Measurements from ENCODE around the gene F11R. TPM values are rescaled to one million over a fixed set of nuclear protein-coding genes. Genes with fewer than 3 reads are reported as not detected.

F11R gene
- total RNA-seq, 4 donors from 2014 or later: 3.1 to 6.0 (median 5.3) TPM

GRCh38 chr1:160956966-160957365 lies 64.0 kb downstream of the F11R start:
- Histone ChIP-seq H3K4me1 (no peaks in the 10 kb centered on the region), H3K36me3 (no peaks in the 10 kb centered on the region), H3K4me3 (no peak overlapping the region), H3K27ac (no peak overlapping the region), H3K9me3 (no peaks in the 10 kb centered on the region), H3K27me3 (no peaks in the 10 kb centered on the region)
- in situ Hi-C loops (cut with MboI; ENCODE audit: low sequenced_read_pairs in 4 of 4) (no loop called here), intact Hi-C loops (cut with DNase I; ENCODE audit: low total_unique reads) (no loop called here)
- DNase-seq (no peak), ATAC-seq (no peak)
- no peak for TF ChIP-seq POLR2A (IDR thresholded peaks at IDR 0.05)
- TF ChIP-seq CTCF (IDR thresholded peaks at IDR 0.05 in 4 of 5, conservative IDR thresholded peaks at IDR 0.05 in 1 of 5): no peak

- Histone ChIP-seq H3K9me3 (no peaks in the 10 kb centered on the region), H3K4me1 (no peaks in the 10 kb centered on the region), H3K4me3 (no peak within 1 kb of the TSS), H3K27me3 (no peaks in the 10 kb centered on the region), H3K27ac (no peak within 1 kb of the TSS), H3K36me3 (no peaks in the 10 kb centered on the region)
- TF ChIP-seq CTCF (IDR thresholded peaks at IDR 0.05 in 4 of 5, conservative IDR thresholded peaks at IDR 0.05 in 1 of 5): no peak
- no peak for TF ChIP-seq POLR2A (IDR thresholded peaks at IDR 0.05)
- no peak for DNase-seq
- in situ Hi-C loops (cut with MboI; ENCODE audit: low sequenced_read_pairs in 4 of 4) (no loop called here), intact Hi-C loops (cut with DNase I; ENCODE audit: low total_unique reads) (no loop called here)
- no peak for ATAC-seq
These were observed 66.5 kb downstream of the F11R start, which contains the start of gene ITLN2 for GRCh38 chr1:160954158-160955104. ITLN2 (minus strand) TSS chr1:160954809; CDS start chr1:160954741, 68 bp downstream.

- intact Hi-C loops (cut with DNase I; ENCODE audit: low total_unique reads) (no loop called here), in situ Hi-C loops (cut with MboI; ENCODE audit: low sequenced_read_pairs in 4 of 4) (no loop called here)
- no peak overlapping the region for H3K27ac ChIP-seq
- H3K36me3 ChIP-seq: no peaks in the 10 kb centered on the region
- ATAC-seq (no peak), DNase-seq (no peak)
- H3K4me3 ChIP-seq: no peak overlapping the region
- H3K4me1 ChIP-seq: no peaks in the 10 kb centered on the region
- H3K9me3 ChIP-seq: no peaks in the 10 kb centered on the region
- TF ChIP-seq CTCF (IDR thresholded peaks at IDR 0.05 in 4 of 5, conservative IDR thresholded peaks at IDR 0.05 in 1 of 5): no peak
- H3K27me3 ChIP-seq: no peaks in the 10 kb centered on the region
These were observed 67.9 kb downstream of the F11R start for GRCh38 chr1:160953030-160953429.

GRCh38 chr1:160952129-160952510 lies 68.8 kb downstream of the F11R start:
- ATAC-seq (no peak), DNase-seq (no peak)
- Histone ChIP-seq H3K4me1 (no peaks in the 10 kb centered on the region), H3K9me3 (no peaks in the 10 kb centered on the region), H3K4me3 (no peak overlapping the region), H3K36me3 (no peaks in the 10 kb centered on the region), H3K27ac (no peak overlapping the region), H3K27me3 (no peaks in the 10 kb centered on the region)
- in situ Hi-C loops (cut with MboI; ENCODE audit: low sequenced_read_pairs in 4 of 4) (no loop called here), intact Hi-C loops (cut with DNase I; ENCODE audit: low total_unique reads) (no loop called here)
- TF ChIP-seq CTCF (IDR thresholded peaks at IDR 0.05 in 4 of 5, conservative IDR thresholded peaks at IDR 0.05 in 1 of 5): no peak
- no peak for TF ChIP-seq POLR2A (IDR thresholded peaks at IDR 0.05)
